ENCODE results near the gene HMMR.

The HMMR gene

DNA sequence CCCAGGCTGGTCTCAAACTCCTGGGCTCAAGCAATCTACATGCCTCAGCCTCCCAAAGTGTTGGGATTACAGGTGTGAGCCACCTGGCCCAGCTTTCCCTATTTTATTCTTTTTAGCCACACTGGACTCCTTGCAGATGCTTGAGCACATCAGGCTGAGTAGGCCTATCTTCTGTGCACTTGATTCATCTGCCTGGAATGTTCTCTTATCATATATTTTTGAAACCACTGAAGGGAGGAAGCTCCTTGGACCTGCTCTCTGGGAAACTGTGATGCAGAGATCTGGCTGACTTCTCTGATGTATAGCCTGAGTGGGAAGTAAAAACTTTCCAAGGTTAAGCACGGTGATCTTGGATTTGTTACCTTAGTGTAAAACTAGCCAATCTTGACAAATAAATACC is 38.5 kb downstream of the HMMR start:
- Histone ChIP-seq H3K9ac (ENCODE audit: low read length) (no peak overlapping the region), H3K9me3 (ENCODE audit: control insufficient read depth, low read depth, low read length) (no peaks in the 10 kb centered on the region), H3K4me1 (ENCODE audit: control insufficient read depth, low read depth, low read length) (peaks cover 6% of the 10 kb centered on the region), H3K4me3 (ENCODE audit: low read length) (no peak overlapping the region), H3K27me3 (ENCODE audit: control insufficient read depth, insufficient read depth, low read length) (no peaks in the 10 kb centered on the region), H3K36me3 (ENCODE audit: control insufficient read depth, low read depth, low read length) (no peaks in the 10 kb centered on the region), H3K27ac (ENCODE audit: low read length) (no peak overlapping the region)

DNA sequence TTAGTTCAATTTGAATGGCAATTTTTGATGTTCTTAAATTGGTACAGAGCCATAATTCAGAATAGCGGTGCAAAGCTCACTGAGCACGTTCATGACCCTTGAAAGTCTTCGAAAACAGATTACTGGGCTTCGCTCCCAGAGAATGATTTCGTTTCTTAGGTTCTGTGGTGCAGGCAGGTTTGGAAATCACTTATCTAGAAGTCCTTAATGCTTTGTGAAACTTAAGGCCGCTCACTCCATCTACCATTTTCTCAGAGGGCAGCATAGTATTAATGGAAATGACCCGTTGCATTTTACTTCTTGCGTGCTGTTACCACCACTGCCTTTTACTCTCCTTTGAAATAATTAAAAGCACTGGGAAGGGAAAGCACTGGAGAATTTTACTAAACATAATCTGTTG is 42.1 kb downstream of the HMMR start:
- Histone ChIP-seq H3K9me3 (ENCODE audit: control insufficient read depth, low read depth, low read length) (no peaks in the 10 kb centered on the region), H3K9ac (ENCODE audit: low read length) (peak overlapping the region; percentile 96), H3K36me3 (ENCODE audit: control insufficient read depth, low read depth, low read length) (no peaks in the 10 kb centered on the region), H3K27ac (ENCODE audit: low read length) (peak overlapping the region; percentile 91), H3K4me1 (ENCODE audit: control insufficient read depth, low read depth, low read length) (peaks cover 14% of the 10 kb centered on the region), H3K27me3 (ENCODE audit: control insufficient read depth, insufficient read depth, low read length) (no peaks in the 10 kb centered on the region), H3K4me3 (ENCODE audit: low read length) (peak overlapping the region; percentile 85)

GRCh38 chr5:163503106-163504078 is 43.0 kb downstream of the HMMR start:
- H3K4me1 ChIP-seq (ENCODE audit: control insufficient read depth, low read depth, low read length) = peaks cover 14% of the 10 kb centered on the region
- H3K9ac ChIP-seq (ENCODE audit: low read length) = peak overlapping the region; percentile 96
- H3K27ac ChIP-seq (ENCODE audit: low read length) = peak overlapping the region; percentile 91
- no peaks in the 10 kb centered on the region for H3K27me3 ChIP-seq (ENCODE audit: control insufficient read depth, insufficient read depth, low read length)
- no peaks in the 10 kb centered on the region for H3K36me3 ChIP-seq (ENCODE audit: control insufficient read depth, low read depth, low read length)
- H3K9me3 ChIP-seq (ENCODE audit: control insufficient read depth, low read depth, low read length) = no peaks in the 10 kb centered on the region
- peak overlapping the region; percentile 85 for H3K4me3 ChIP-seq (ENCODE audit: low read length)

DNA sequence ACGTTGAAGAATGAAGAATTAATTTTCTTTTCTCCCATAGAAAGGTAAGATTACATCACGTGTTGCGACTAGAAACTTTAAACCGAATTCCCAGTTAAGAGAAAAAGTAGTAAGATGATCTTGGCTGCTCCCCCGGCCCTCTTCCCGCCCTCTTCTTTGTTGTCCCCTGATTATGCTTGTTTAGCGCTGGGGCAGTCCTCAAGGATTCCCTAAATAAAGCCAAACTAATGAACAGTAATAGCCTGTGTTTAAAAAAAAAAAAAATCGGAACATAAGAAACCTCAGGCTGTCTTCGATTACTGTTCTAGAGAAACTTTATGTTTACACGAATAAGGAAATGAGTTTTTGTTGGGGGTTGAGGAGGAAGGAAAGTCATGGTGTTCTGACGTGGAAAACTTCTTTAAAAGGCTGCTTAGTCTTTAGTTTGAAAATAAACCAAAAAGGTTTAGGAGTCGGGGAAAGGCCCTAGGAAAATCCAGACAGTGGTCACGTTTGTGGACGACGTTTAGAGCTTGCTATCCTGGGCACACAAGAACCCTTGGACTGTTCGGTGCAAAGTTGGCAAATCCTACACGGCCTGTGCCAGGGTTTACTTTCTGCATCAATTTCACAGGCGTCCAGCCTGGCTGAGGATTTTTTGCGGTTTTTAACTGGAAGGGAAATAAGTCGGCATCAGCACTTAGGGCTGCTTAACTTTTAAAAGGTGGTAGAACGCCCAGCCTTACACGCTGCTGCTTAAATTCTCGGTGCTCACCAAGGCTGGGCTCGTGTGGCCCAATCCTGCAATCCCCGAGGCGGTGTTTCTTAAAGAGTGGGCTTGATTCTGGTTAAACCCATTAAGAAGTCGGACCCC is 43.9 kb downstream of the HMMR start:
- no peaks in the 10 kb centered on the region for H3K27me3 ChIP-seq (ENCODE audit: control insufficient read depth, insufficient read depth, low read length)
- H3K4me3 ChIP-seq (ENCODE audit: low read length) = peak overlapping the region; percentile 85
- peaks cover 20% of the 10 kb centered on the region for H3K4me1 ChIP-seq (ENCODE audit: control insufficient read depth, low read depth, low read length)
- H3K9ac ChIP-seq (ENCODE audit: low read length) = peak overlapping the region; percentile 96
- H3K27ac ChIP-seq (ENCODE audit: low read length) = peak overlapping the region; percentile 91
- no peaks in the 10 kb centered on the region for H3K9me3 ChIP-seq (ENCODE audit: control insufficient read depth, low read depth, low read length)
- H3K36me3 ChIP-seq (ENCODE audit: control insufficient read depth, low read depth, low read length) = no peaks in the 10 kb centered on the region

DNA sequence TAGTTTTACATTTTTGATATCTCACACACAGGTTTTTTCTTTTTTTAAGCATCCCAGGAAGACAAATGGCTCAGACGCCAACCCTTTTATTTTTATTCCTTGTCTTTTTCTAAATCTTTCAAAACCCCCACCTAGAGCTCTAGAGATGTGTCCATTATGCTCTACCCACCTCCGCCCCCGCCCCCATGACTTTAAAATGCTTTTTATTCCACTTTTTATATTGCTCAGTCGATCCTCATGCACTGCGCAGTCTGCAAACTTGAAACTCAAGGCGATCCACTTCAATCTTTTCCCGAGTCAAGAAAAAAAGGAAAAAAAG is 44.6 kb downstream of the HMMR start:
- Histone ChIP-seq H3K4me1 (ENCODE audit: control insufficient read depth, low read depth, low read length) (peaks cover 27% of the 10 kb centered on the region), H3K27ac (ENCODE audit: low read length) (peak overlapping the region; percentile 91), H3K9ac (ENCODE audit: low read length) (peak overlapping the region; percentile 96), H3K4me3 (ENCODE audit: low read length) (peak overlapping the region; percentile 85), H3K27me3 (ENCODE audit: control insufficient read depth, insufficient read depth, low read length) (no peaks in the 10 kb centered on the region), H3K9me3 (ENCODE audit: control insufficient read depth, low read depth, low read length) (no peaks in the 10 kb centered on the region), H3K36me3 (ENCODE audit: control insufficient read depth, low read depth, low read length) (no peaks in the 10 kb centered on the region)

DNA sequence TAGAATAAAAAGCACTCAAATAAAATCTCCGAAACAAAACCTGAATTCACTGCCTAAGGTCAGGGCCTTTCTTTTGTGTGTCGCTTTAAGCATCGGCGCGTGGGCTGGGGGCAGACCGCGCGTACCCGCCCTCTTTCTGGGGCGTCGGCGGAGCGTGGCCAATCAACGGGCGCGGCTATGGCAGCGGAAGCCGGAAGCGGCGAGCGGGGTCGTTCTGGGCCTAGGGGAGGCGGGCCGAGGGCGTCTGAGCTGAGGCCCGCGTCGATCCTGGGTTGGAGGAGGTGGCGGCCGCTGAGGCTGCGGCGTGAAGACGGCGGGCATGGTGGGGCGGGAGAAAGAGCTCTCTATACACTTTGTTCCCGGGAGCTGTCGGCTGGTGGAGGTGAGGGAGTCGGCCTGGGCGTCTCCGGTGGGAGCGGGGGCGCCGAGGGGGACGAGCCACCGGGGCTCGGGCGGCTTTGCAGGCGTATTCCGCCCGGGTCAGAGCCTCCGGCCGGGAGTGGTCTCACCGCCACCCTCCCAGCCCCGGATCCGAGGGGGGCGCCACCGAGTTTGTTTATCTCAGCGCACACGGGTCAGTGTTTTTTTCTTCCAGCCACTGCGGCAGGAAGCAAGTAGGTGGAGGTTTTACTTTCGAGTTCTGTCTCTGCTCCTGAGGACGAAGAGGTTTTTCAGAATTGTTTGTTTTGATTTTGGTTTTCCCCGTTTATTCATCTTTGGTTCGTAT is 45.1 kb downstream of the HMMR start, which contains the start of gene MAT2B:
Gene MAT2B (plus strand): TSS at position 252 of the 727 bp plus-strand sequence. CDS start 68 bp downstream, at position 320.
- Histone ChIP-seq H3K36me3 (ENCODE audit: control insufficient read depth, low read depth, low read length) (no peaks in the 10 kb centered on the region), H3K27ac (ENCODE audit: low read length) (peak within 1 kb of the TSS; percentile 91), H3K9ac (ENCODE audit: low read length) (peak within 1 kb of the TSS; percentile 96), H3K4me3 (ENCODE audit: low read length) (peak within 1 kb of the TSS; percentile 85), H3K4me1 (ENCODE audit: control insufficient read depth, low read depth, low read length) (peaks cover 27% of the 10 kb centered on the region), H3K9me3 (ENCODE audit: control insufficient read depth, low read depth, low read length) (no peaks in the 10 kb centered on the region), H3K27me3 (ENCODE audit: control insufficient read depth, insufficient read depth, low read length) (no peaks in the 10 kb centered on the region)

DNA sequence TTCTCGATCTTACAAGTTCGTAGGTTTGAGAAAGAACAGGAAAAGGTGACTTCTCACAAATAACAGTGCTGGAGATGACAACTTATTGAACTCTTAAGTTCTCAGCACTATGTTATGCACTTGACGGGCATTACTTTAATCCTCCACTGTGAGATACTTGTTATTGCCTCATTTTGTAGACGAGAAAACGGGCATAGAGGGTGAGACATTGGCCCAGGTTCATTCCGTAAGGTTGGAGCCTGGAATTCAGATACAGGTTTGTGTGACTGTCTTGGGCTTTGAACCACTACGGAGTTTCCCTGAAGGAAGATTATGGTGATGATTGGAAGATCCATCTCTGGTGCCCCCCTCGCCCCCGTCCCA is 45.6 kb downstream of the HMMR start:
- Histone ChIP-seq H3K9ac (ENCODE audit: low read length) (peak overlapping the region; percentile 96), H3K4me1 (ENCODE audit: control insufficient read depth, low read depth, low read length) (peaks cover 27% of the 10 kb centered on the region), H3K27ac (ENCODE audit: low read length) (no peak overlapping the region), H3K4me3 (ENCODE audit: low read length) (peak overlapping the region; percentile 85), H3K27me3 (ENCODE audit: control insufficient read depth, insufficient read depth, low read length) (no peaks in the 10 kb centered on the region), H3K36me3 (ENCODE audit: control insufficient read depth, low read depth, low read length) (no peaks in the 10 kb centered on the region), H3K9me3 (ENCODE audit: control insufficient read depth, low read depth, low read length) (no peaks in the 10 kb centered on the region)

DNA sequence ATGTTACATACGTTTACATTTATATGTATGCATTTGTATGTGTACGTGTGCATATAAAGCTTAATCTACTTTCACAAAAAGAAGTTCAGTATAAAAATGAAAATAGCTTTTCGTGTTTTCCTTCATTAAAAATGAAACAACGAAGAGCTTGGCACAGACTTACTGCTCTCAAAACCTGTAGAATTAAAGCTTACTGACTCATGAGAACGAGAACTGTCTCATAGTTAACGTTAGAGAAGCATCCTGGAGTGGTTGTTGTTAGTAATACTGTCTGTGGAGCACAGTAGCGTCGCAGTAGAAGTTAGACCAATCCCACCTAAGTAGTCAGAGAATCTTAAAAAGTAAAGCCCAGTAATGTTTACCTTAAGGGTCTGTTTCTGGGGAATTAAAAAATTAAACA is 46.3 kb downstream of the HMMR start:
- Histone ChIP-seq H3K9ac (ENCODE audit: low read length) (peak overlapping the region; percentile 96), H3K27ac (ENCODE audit: low read length) (no peak overlapping the region), H3K4me3 (ENCODE audit: low read length) (peak overlapping the region; percentile 85)

GRCh38 chr5:163508753-163509152 is 48.3 kb downstream of the HMMR start:
- H3K27ac ChIP-seq (ENCODE audit: low read length) = no peak overlapping the region
- H3K27me3 ChIP-seq (ENCODE audit: control insufficient read depth, insufficient read depth, low read length) = no peaks in the 10 kb centered on the region
- H3K4me3 ChIP-seq (ENCODE audit: low read length) = no peak overlapping the region
- no peaks in the 10 kb centered on the region for H3K9me3 ChIP-seq (ENCODE audit: control insufficient read depth, low read depth, low read length)
- no peak overlapping the region for H3K9ac ChIP-seq (ENCODE audit: low read length)
- H3K4me1 ChIP-seq (ENCODE audit: control insufficient read depth, low read depth, low read length) = peaks cover 21% of the 10 kb centered on the region
- peaks cover 21% of the 10 kb centered on the region for H3K36me3 ChIP-seq (ENCODE audit: control insufficient read depth, low read depth, low read length)

More for the DNA sequence above, 46.3 kb downstream of the HMMR start:
- Histone ChIP-seq H3K36me3 (ENCODE audit: control insufficient read depth, low read depth, low read length) (peaks cover 1% of the 10 kb centered on the region), H3K9me3 (ENCODE audit: control insufficient read depth, low read depth, low read length) (no peaks in the 10 kb centered on the region), H3K27me3 (ENCODE audit: control insufficient read depth, insufficient read depth, low read length) (no peaks in the 10 kb centered on the region), H3K4me1 (ENCODE audit: control insufficient read depth, low read depth, low read length) (peaks cover 27% of the 10 kb centered on the region)

DNA sequence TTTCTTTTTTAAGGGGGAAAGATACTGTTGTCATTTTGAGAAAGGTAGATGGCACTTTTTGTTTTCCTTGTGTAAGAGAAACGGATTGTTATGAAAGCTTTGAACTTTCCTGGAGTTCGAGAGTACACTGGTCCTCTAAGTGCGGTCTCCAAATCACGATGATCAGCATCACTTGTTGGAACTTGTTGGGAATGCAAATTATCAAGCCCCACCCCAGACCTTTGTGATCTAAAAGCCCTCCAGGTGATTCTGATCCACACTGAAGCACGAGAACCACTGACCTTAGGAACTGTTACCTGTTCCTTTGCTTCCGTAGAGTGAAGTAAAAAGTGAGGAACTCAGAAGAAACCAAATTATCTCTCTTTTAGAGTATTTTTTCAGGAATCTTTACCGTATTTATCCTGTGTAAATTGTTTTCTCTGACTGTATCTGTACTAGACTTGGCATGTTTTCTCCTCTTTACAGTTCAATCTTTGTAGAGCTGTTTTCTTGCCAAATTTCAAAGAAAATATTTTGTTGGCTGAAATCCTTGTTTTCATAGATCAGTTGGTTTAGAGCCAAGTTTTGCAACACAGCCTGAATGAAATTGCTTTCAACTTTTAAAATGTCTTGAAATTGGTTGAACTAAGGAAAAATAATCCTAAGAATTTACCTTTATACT is 49.0 kb downstream of the HMMR start:
- Histone ChIP-seq H3K4me1 (ENCODE audit: control insufficient read depth, low read depth, low read length) (peaks cover 21% of the 10 kb centered on the region), H3K4me3 (ENCODE audit: low read length) (peak overlapping the region; percentile 21), H3K36me3 (ENCODE audit: control insufficient read depth, low read depth, low read length) (peaks cover 28% of the 10 kb centered on the region), H3K27me3 (ENCODE audit: control insufficient read depth, insufficient read depth, low read length) (no peaks in the 10 kb centered on the region), H3K27ac (ENCODE audit: low read length) (peak overlapping the region; percentile 54), H3K9ac (ENCODE audit: low read length) (no peak overlapping the region), H3K9me3 (ENCODE audit: control insufficient read depth, low read depth, low read length) (no peaks in the 10 kb centered on the region)

Measured in iPS-18a (cell line).